Measurements from ENCODE around the gene VANGL2. TPM values are rescaled to one million over a fixed set of nuclear protein-coding genes. Genes with fewer than 3 reads are reported as not detected.
A peak's percentile ranks its signal among the peaks of the same experiment; 100 is the strongest.

VANGL2 gene
- total RNA-seq, result 1 to 10 TPM in 1 of 2 donors, under 1 TPM in 1; 0.17 to 1.4 TPM
- polyA plus RNA-seq, result under 1 TPM; 0.07 to 0.08 TPM

DNA sequence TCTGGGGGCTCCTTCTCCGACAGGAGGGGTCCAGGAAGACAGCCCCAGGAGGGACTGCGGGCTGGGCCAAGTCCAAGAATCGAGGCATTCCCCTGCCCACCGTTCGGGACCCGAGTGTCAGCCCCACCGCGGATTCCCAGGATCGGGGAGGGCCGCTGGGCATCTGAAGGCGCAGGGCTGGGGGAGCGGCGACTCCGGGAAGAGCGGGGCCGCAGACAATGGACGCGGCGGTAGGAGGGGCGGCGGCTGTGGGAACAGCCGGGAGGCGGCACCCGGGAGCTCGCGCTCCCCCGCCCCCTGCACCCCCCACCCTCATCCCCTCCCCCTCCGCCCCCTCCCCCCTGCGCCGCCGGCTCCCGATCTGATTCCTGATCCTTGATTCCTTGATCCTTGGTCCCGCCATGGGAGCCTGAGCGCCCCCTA is at the start of gene VANGL2:
TSS of gene VANGL2 (plus strand) at position 342 of the 423 bp plus-strand sequence. CDS start 15,274 bp downstream, outside the sequence.
- H3K36me3 ChIP-seq (ENCODE audit: control insufficient read depth in 4 of 4, insufficient read depth in 3 of 4, low read depth in 1 of 4, low read length in 3 of 4), result no peaks in the 10 kb centered on the region
- WGBS, result 5% methylated on average over 33 of the region's 34 CpGs
- DNase-seq (ENCODE audit: low spot score), result peak; percentile 74
- H3K9ac ChIP-seq (ENCODE audit: low read depth in 1 of 2, low read length in 2 of 2), result no peak within 1 kb of the TSS
- TF ChIP-seq, protein P1, sequence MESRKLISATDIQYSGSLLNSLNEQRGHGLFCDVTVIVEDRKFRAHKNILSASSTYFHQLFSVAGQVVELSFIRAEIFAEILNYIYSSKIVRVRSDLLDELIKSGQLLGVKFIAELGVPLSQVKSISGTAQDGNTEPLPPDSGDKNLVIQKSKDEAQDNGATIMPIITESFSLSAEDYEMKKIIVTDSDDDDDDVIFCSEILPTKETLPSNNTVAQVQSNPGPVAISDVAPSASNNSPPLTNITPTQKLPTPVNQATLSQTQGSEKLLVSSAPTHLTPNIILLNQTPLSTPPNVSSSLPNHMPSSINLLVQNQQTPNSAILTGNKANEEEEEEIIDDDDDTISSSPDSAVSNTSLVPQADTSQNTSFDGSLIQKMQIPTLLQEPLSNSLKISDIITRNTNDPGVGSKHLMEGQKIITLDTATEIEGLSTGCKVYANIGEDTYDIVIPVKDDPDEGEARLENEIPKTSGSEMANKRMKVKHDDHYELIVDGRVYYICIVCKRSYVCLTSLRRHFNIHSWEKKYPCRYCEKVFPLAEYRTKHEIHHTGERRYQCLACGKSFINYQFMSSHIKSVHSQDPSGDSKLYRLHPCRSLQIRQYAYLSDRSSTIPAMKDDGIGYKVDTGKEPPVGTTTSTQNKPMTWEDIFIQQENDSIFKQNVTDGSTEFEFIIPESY (IDR thresholded peaks at IDR 0.05), result no peak
- TF ChIP-seq RAD21 (IDR thresholded peaks at IDR 0.05) (no peak), EGR1 (IDR thresholded peaks at IDR 0.05; ENCODE audit: low read depth in 2 of 2) (no peak), RXRA (IDR thresholded peaks at IDR 0.05) (no peak), YY1 (IDR thresholded peaks at IDR 0.05) (no peak)
- TF ChIP-seq, protein P2, sequence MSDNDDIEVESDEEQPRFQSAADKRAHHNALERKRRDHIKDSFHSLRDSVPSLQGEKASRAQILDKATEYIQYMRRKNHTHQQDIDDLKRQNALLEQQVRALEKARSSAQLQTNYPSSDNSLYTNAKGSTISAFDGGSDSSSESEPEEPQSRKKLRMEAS (IDR thresholded peaks at IDR 0.05), result no peak
- TF ChIP-seq, protein P3, sequence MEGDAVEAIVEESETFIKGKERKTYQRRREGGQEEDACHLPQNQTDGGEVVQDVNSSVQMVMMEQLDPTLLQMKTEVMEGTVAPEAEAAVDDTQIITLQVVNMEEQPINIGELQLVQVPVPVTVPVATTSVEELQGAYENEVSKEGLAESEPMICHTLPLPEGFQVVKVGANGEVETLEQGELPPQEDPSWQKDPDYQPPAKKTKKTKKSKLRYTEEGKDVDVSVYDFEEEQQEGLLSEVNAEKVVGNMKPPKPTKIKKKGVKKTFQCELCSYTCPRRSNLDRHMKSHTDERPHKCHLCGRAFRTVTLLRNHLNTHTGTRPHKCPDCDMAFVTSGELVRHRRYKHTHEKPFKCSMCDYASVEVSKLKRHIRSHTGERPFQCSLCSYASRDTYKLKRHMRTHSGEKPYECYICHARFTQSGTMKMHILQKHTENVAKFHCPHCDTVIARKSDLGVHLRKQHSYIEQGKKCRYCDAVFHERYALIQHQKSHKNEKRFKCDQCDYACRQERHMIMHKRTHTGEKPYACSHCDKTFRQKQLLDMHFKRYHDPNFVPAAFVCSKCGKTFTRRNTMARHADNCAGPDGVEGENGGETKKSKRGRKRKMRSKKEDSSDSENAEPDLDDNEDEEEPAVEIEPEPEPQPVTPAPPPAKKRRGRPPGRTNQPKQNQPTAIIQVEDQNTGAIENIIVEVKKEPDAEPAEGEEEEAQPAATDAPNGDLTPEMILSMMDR (IDR thresholded peaks at IDR 0.05; ENCODE audit: low read depth, low read length, missing input control), result no peak
- peaks cover 0 to 7% (median 3%) of the 10 kb centered on the region in 4 donors for H3K27me3 ChIP-seq (ENCODE audit: control insufficient read depth in 4 of 4, insufficient read depth in 4 of 4, low read length in 3 of 4)
- no peak within 1 kb of the TSS for H3K27ac ChIP-seq (ENCODE audit: low read depth in 1 of 2, low read length in 2 of 2)
- peak within 1 kb of the TSS in 1 of 3 donors; percentile 43 for H3K4me3 ChIP-seq (ENCODE audit: low read depth in 1 of 3, low read length in 3 of 3)
- peaks cover 0 to 5% (median 0%) of the 10 kb centered on the region in 4 donors for H3K4me1 ChIP-seq (ENCODE audit: control insufficient read depth in 4 of 4, insufficient read depth in 4 of 4, low read length in 3 of 4)
- H3K9me3 ChIP-seq (ENCODE audit: control insufficient read depth in 4 of 4, low read length in 3 of 4), result no peaks in the 10 kb centered on the region

DNA sequence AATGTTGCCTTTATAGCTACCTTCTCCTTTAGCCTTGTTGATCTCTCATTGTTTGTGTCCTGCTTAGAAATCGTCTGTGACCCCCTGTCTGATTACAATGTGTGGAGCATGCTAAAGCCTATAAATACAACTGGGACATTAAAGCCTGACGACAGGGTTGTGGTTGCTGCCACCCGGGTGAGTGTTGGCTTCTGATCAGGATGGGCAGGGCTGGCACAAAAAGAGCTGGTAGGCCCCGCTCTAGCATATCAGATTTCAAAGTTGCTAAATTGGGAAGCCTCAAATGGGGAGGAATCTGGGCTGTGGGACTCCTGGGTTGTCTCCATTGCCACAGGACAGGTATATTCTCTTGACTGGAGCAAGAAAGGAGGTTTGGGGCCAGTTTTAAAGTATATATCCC is 48.7 kb upstream of the VANGL2 start:
- no peak for DNase-seq (ENCODE audit: low spot score)
- Histone ChIP-seq H3K27me3 (ENCODE audit: control insufficient read depth in 4 of 4, insufficient read depth in 4 of 4, low read length in 3 of 4) (no peaks in the 10 kb centered on the region), H3K27ac (ENCODE audit: low read depth in 1 of 2, low read length in 2 of 2) (no peak overlapping the region), H3K9ac (ENCODE audit: low read depth in 1 of 2, low read length in 2 of 2) (no peak overlapping the region), H3K9me3 (ENCODE audit: control insufficient read depth in 4 of 4, low read length in 3 of 4) (no peaks in the 10 kb centered on the region), H3K4me3 (ENCODE audit: low read depth in 1 of 3, low read length in 3 of 3) (no peak overlapping the region), H3K36me3 (ENCODE audit: control insufficient read depth in 4 of 4, insufficient read depth in 3 of 4, low read depth in 1 of 4, low read length in 3 of 4) (peaks cover 26 to 84% (median 82%) of the 10 kb centered on the region in 4 donors), H3K4me1 (ENCODE audit: control insufficient read depth in 4 of 4, insufficient read depth in 4 of 4, low read length in 3 of 4) (no peaks in the 10 kb centered on the region)
- no peak for TF ChIP-seq GABPA (IDR thresholded peaks at IDR 0.05 in 1 of 2, conservative IDR thresholded peaks at IDR 0.05 in 1 of 2)
- no peak for TF ChIP-seq FOXA2 (IDR thresholded peaks at IDR 0.05)
- TF ChIP-seq EGR1 (IDR thresholded peaks at IDR 0.05; ENCODE audit: low read depth in 2 of 2), result no peak
- no peak for TF ChIP-seq HNF4G (IDR thresholded peaks at IDR 0.05)
- no peak for TF ChIP-seq YY1 (IDR thresholded peaks at IDR 0.05)
- TF ChIP-seq, protein P4, sequence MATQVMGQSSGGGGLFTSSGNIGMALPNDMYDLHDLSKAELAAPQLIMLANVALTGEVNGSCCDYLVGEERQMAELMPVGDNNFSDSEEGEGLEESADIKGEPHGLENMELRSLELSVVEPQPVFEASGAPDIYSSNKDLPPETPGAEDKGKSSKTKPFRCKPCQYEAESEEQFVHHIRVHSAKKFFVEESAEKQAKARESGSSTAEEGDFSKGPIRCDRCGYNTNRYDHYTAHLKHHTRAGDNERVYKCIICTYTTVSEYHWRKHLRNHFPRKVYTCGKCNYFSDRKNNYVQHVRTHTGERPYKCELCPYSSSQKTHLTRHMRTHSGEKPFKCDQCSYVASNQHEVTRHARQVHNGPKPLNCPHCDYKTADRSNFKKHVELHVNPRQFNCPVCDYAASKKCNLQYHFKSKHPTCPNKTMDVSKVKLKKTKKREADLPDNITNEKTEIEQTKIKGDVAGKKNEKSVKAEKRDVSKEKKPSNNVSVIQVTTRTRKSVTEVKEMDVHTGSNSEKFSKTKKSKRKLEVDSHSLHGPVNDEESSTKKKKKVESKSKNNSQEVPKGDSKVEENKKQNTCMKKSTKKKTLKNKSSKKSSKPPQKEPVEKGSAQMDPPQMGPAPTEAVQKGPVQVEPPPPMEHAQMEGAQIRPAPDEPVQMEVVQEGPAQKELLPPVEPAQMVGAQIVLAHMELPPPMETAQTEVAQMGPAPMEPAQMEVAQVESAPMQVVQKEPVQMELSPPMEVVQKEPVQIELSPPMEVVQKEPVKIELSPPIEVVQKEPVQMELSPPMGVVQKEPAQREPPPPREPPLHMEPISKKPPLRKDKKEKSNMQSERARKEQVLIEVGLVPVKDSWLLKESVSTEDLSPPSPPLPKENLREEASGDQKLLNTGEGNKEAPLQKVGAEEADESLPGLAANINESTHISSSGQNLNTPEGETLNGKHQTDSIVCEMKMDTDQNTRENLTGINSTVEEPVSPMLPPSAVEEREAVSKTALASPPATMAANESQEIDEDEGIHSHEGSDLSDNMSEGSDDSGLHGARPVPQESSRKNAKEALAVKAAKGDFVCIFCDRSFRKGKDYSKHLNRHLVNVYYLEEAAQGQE (IDR thresholded peaks at IDR 0.05), result no peak
- no peak for TF ChIP-seq SP1 (IDR thresholded peaks at IDR 0.05)
- no peak for TF ChIP-seq RAD21 (IDR thresholded peaks at IDR 0.05)
- no peak for TF ChIP-seq RXRA (IDR thresholded peaks at IDR 0.05)
- TF ChIP-seq, protein P1 (IDR thresholded peaks at IDR 0.05), result no peak
- no peak for TF ChIP-seq NR2F2 (IDR thresholded peaks at IDR 0.05)
- TF ChIP-seq, protein P5, sequence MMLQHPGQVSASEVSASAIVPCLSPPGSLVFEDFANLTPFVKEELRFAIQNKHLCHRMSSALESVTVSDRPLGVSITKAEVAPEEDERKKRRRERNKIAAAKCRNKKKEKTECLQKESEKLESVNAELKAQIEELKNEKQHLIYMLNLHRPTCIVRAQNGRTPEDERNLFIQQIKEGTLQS (IDR thresholded peaks at IDR 0.05), result no peak
- 90% methylated on average over 4 of the region's 4 CpGs for WGBS

All from liver (tissue), 9 donors.